Mesenchymal stem cell (in vitro differentiated cells and primary cell): ENCODE data around the gene IRF4.
A peak's percentile ranks its signal among the peaks of the same experiment; 100 is the strongest.

Experiments used
- DNase-seq: peaks from one replicate; pipeline ENCODE4 v3.0.0-alpha.2; 2013
- H2AFZ ChIP-seq: one replicate; pipeline ENCODE4 v1.6.1; 2013; ENCODE audit warnings: low read depth, mild to moderate bottlenecking, control low read depth, inconsistent platforms, low read length, moderate library complexity
- H2AK5ac ChIP-seq: 2 replicates; pipeline ENCODE4 v1.6.1; 2013; ENCODE audit warnings: low read length, moderate library complexity, mild to moderate bottlenecking, inconsistent platforms; ENCODE audit not compliant: severe bottlenecking
- H2BK120ac ChIP-seq: one replicate; pipeline ENCODE4 v1.6.1; 2013; ENCODE audit warnings: low read depth, mild to moderate bottlenecking, inconsistent platforms, low read length, moderate library complexity
- H2BK12ac ChIP-seq, 2 experiments: one replicate each; pipeline ENCODE4 v1.6.1; 2013; ENCODE audit warnings: inconsistent platforms in 2 of 2, low read length in 2 of 2, mild to moderate bottlenecking in 2 of 2, moderate library complexity in 2 of 2, control low read depth in 1 of 2
- H2BK15ac ChIP-seq: one replicate; pipeline ENCODE4 v1.6.1; 2013; ENCODE audit warnings: mild to moderate bottlenecking, low read depth, inconsistent platforms; ENCODE audit not compliant: poor library complexity, severe bottlenecking
- H2BK5ac ChIP-seq: 2 replicates; pipeline ENCODE4 v1.6.1; 2013; ENCODE audit warnings: low read depth, mild to moderate bottlenecking, low read length, control low read depth, inconsistent platforms; ENCODE audit not compliant: poor library complexity, severe bottlenecking
- H3K14ac ChIP-seq, 2 experiments: one replicate each; pipeline ENCODE4 v1.6.1; 2013; ENCODE audit warnings: inconsistent platforms in 2 of 2, low read length in 2 of 2, control low read depth in 1 of 2, mild to moderate bottlenecking in 1 of 2, moderate library complexity in 1 of 2
- H3K18ac ChIP-seq, 2 experiments: one replicate each; pipeline ENCODE4 v1.6.1; 2013; ENCODE audit warnings: inconsistent platforms in 2 of 2, low read length in 2 of 2, control low read depth in 1 of 2, low read depth in 1 of 2, mild to moderate bottlenecking in 1 of 2
- H3K23ac ChIP-seq, 2 experiments: one replicate each; pipeline ENCODE4 v1.6.1; 2013; ENCODE audit warnings: inconsistent platforms in 2 of 2, low read length in 2 of 2, mild to moderate bottlenecking in 2 of 2, moderate library complexity in 2 of 2, control low read depth in 1 of 2
- H3K27ac ChIP-seq: 2 replicates; pipeline ENCODE4 v1.5.1; 2013; ENCODE audit warnings: mild to moderate bottlenecking, moderate library complexity, low read length, control low read depth, inconsistent platforms; ENCODE audit not compliant: poor library complexity, severe bottlenecking
- H3K27me3 ChIP-seq, 2 experiments: 2 replicates each; pipeline versions ENCODE4 v1.6.1 to v1.7.0; 2013; ENCODE audit warnings: low read length in 2 of 2, mild to moderate bottlenecking in 2 of 2, moderate library complexity in 2 of 2, control low read depth in 1 of 2, inconsistent platforms in 1 of 2; ENCODE audit not compliant: control insufficient read depth in 1 of 2, insufficient read depth in 1 of 2
- H3K36me3 ChIP-seq, 2 experiments: 2 replicates each; pipeline versions ENCODE4 v1.6.1 to v1.7.0; 2013; ENCODE audit warnings: low read length in 2 of 2, control low read depth in 1 of 2, inconsistent platforms in 1 of 2, low read depth in 1 of 2, mild to moderate bottlenecking in 1 of 2; ENCODE audit not compliant: insufficient read depth in 2 of 2, control insufficient read depth in 1 of 2
- H3K4ac ChIP-seq, 2 experiments: one replicate each; pipeline ENCODE4 v1.6.1; 2013; ENCODE audit warnings: inconsistent platforms in 2 of 2, low read length in 2 of 2, mild to moderate bottlenecking in 2 of 2, moderate library complexity in 2 of 2, control low read depth in 1 of 2, low read depth in 1 of 2
- H3K4me1 ChIP-seq: 2 replicates; pipeline ENCODE4 v1.6.1; 2013; ENCODE audit warnings: low read depth, low read length, control low read depth; ENCODE audit not compliant: control insufficient read depth, insufficient read depth
- H3K4me2 ChIP-seq: 2 replicates; pipeline ENCODE4 v1.6.1; 2013; ENCODE audit warnings: low read length, mild to moderate bottlenecking, inconsistent platforms; ENCODE audit not compliant: poor library complexity, severe bottlenecking
- H3K4me3 ChIP-seq, 2 experiments: 2 replicates each; pipeline versions ENCODE4 v1.5.1 to v1.7.0; 2013; ENCODE audit warnings: low read length in 2 of 2, mild to moderate bottlenecking in 2 of 2, control low read depth in 1 of 2, low read depth in 1 of 2; ENCODE audit not compliant: insufficient read depth in 1 of 2
- H3K79me1 ChIP-seq: replicated peaks from 2 replicates; pipeline ENCODE4 v1.6.1; 2013; ENCODE audit warnings: mild to moderate bottlenecking, control low read depth, low read length, inconsistent platforms; ENCODE audit not compliant: poor library complexity, severe bottlenecking
- H3K9ac ChIP-seq: 2 replicates; pipeline ENCODE4 v1.7.0; 2013; ENCODE audit warnings: mild to moderate bottlenecking, low read length, moderate library complexity
- H3K9me3 ChIP-seq: 2 replicates; pipeline ENCODE4 v1.7.0; 2013; ENCODE audit warnings: mild to moderate bottlenecking, low read length; ENCODE audit not compliant: control insufficient read depth
- H4K8ac ChIP-seq: one replicate; pipeline ENCODE4 v1.6.1; 2013; ENCODE audit warnings: inconsistent platforms, mild to moderate bottlenecking, low read length, moderate library complexity
- H4K91ac ChIP-seq: one replicate; pipeline ENCODE4 v1.6.1; 2013; ENCODE audit warnings: mild to moderate bottlenecking, low read length, inconsistent platforms
- WGBS: methylation state at CpG from one replicate; pipeline ENCODE4 v1.1.7; 2013; ENCODE audit warnings: mixed read lengths; 5-methylcytosine and 5-hydroxymethylcytosine counted together

IRF4 gene

GRCh38 chr6:455006-455585, 63.5 kb downstream of the IRF4 start:
- Histone ChIP-seq H3K4me2 (no peak overlapping the region), H3K36me3 (no peaks in the 10 kb centered on the region), H3K18ac (no peak overlapping the region), H3K14ac (no peak overlapping the region), H3K27ac (no peak overlapping the region), H3K4ac (no peak overlapping the region), H3K4me1 (peaks cover 2% of the 10 kb centered on the region), H2AFZ (no peak overlapping the region), H2AK5ac (no peak overlapping the region), H3K4me3 (peak overlapping the region in 1 of 2 experiments; percentile 80), H4K8ac (no peak overlapping the region), H2BK5ac (no peak overlapping the region), H2BK15ac (no peak overlapping the region), H3K9ac (peak overlapping the region; percentile 79), H2BK120ac (no peak overlapping the region), H3K79me1 (no peaks in the 10 kb centered on the region), H4K91ac (no peak overlapping the region), H3K23ac (no peak overlapping the region), H3K9me3 (no peaks in the 10 kb centered on the region), H2BK12ac (no peak overlapping the region), H3K27me3 (peaks cover 0 to 6% of the 10 kb centered on the region in 2 experiments)
- 96% methylated on average over 3 of the region's 11 CpGs for WGBS
- DNase-seq = no peak

GRCh38 chr6:455835-456234, 64.3 kb downstream of the IRF4 start:
- WGBS = 87% methylated on average over 7 of the region's 8 CpGs
- no peak overlapping the region for H2BK120ac ChIP-seq

GRCh38 chr6:456358-456867, 64.9 kb downstream of the IRF4 start:
- 81% methylated on average over 5 of the region's 5 CpGs for WGBS
- no peak for DNase-seq
- Histone ChIP-seq H2AFZ (no peak overlapping the region), H3K4me2 (no peak overlapping the region), H3K36me3 (no peaks in the 10 kb centered on the region), H3K27ac (no peak overlapping the region), H2AK5ac (no peak overlapping the region), H3K14ac (no peak overlapping the region), H3K4me3 (no peak overlapping the region), H4K8ac (no peak overlapping the region), H2BK5ac (no peak overlapping the region), H3K9ac (no peak overlapping the region), H3K27me3 (peaks cover 0 to 6% of the 10 kb centered on the region in 2 experiments), H3K9me3 (no peaks in the 10 kb centered on the region), H3K79me1 (no peaks in the 10 kb centered on the region), H2BK12ac (no peak overlapping the region), H2BK15ac (no peak overlapping the region), H2BK120ac (no peak overlapping the region), H3K4ac (no peak overlapping the region), H4K91ac (no peak overlapping the region), H3K23ac (no peak overlapping the region), H3K18ac (no peak overlapping the region), H3K4me1 (peaks cover 2% of the 10 kb centered on the region)

More at GRCh38 chr6:455835-456234, 64.3 kb downstream of the IRF4 start:
- no peak for DNase-seq
- no peaks in the 10 kb centered on the region for H3K79me1 ChIP-seq
- no peak overlapping the region for H4K8ac ChIP-seq
- H3K9me3 ChIP-seq = no peaks in the 10 kb centered on the region
- no peak overlapping the region for H3K4me2 ChIP-seq
- no peak overlapping the region for H2AFZ ChIP-seq
- no peaks in the 10 kb centered on the region for H3K36me3 ChIP-seq
- no peak overlapping the region for H3K27ac ChIP-seq
- H4K91ac ChIP-seq = no peak overlapping the region
- no peak overlapping the region for H3K4me3 ChIP-seq
- no peak overlapping the region for H3K23ac ChIP-seq
- peaks cover 0 to 6% of the 10 kb centered on the region in 2 experiments for H3K27me3 ChIP-seq
- no peak overlapping the region for H2AK5ac ChIP-seq
- no peak overlapping the region for H2BK12ac ChIP-seq
- no peak overlapping the region for H2BK15ac ChIP-seq
- peaks cover 2% of the 10 kb centered on the region for H3K4me1 ChIP-seq
- H2BK5ac ChIP-seq = no peak overlapping the region
- no peak overlapping the region for H3K18ac ChIP-seq
- no peak overlapping the region for H3K9ac ChIP-seq
- no peak overlapping the region for H3K4ac ChIP-seq
- no peak overlapping the region for H3K14ac ChIP-seq

- DNase-seq = no peak
- Histone ChIP-seq H3K14ac (no peak overlapping the region), H4K8ac (no peak overlapping the region), H3K23ac (no peak overlapping the region), H2AFZ (no peak overlapping the region), H3K9ac (no peak overlapping the region), H3K4me3 (no peak overlapping the region), H3K79me1 (no peaks in the 10 kb centered on the region), H2BK15ac (no peak overlapping the region), H2BK120ac (no peak overlapping the region), H3K27me3 (peaks cover 0 to 6% of the 10 kb centered on the region in 2 experiments), H3K4me2 (no peak overlapping the region), H2BK5ac (no peak overlapping the region), H2AK5ac (no peak overlapping the region), H3K18ac (no peak overlapping the region), H4K91ac (no peak overlapping the region), H3K4ac (no peak overlapping the region), H3K4me1 (peaks cover 2% of the 10 kb centered on the region), H3K27ac (no peak overlapping the region), H3K9me3 (no peaks in the 10 kb centered on the region), H2BK12ac (no peak overlapping the region), H3K36me3 (no peaks in the 10 kb centered on the region)
- 62% methylated on average over 4 of the region's 4 CpGs for WGBS
Measured at GRCh38 chr6:456887-457286, 65.3 kb downstream of the IRF4 start.
